GM18520 (cell line): ENCODE results near the gene CIROP.

Experiments
- ATAC-seq: cut with Tn5 transposase; IDR thresholded peaks from one replicate; pipeline ENCODE4 v1.9.1; 2021; ENCODE audit not compliant: unreplicated experiment

CIROP gene

GRCh38 chr14:23130871-23131270, 26.1 kb upstream of the CIROP start:
- ATAC-seq, result no peak

GRCh38 chr14:23129759-23130316, 25.0 kb upstream of the CIROP start:
- no peak for ATAC-seq

GRCh38 chr14:23128969-23129758, 24.4 kb upstream of the CIROP start:
- no peak for ATAC-seq

- no peak for ATAC-seq
These were observed 23.1 kb upstream of the CIROP start for GRCh38 chr14:23127861-23128260.

- ATAC-seq, result no peak
These were observed 21.9 kb upstream of the CIROP start for GRCh38 chr14:23126548-23127278.

GRCh38 chr14:23125933-23126524, 21.2 kb upstream of the CIROP start:
- ATAC-seq, result no peak

GRCh38 chr14:23125011-23125410, 20.2 kb upstream of the CIROP start:
- ATAC-seq, result no peak

GRCh38 chr14:23124337-23124954, 19.7 kb upstream of the CIROP start:
- ATAC-seq, result no peak

GRCh38 chr14:23123419-23123818, 18.6 kb upstream of the CIROP start:
- no peak for ATAC-seq

- no peak for ATAC-seq
These were observed 17.3 kb upstream of the CIROP start for GRCh38 chr14:23122086-23122485.

GRCh38 chr14:23121361-23121771, 16.6 kb upstream of the CIROP start:
- ATAC-seq, result no peak

GRCh38 chr14:23120541-23121251, 15.9 kb upstream of the CIROP start:
- peak; percentile 66 for ATAC-seq

- ATAC-seq, result no peak
These were observed 14.9 kb upstream of the CIROP start for GRCh38 chr14:23119363-23120327.

GRCh38 chr14:23118506-23119362, 13.9 kb upstream of the CIROP start, which contains the start of gene CEBPE:
TSS of gene CEBPE (minus strand) at chr14:23119255. CDS start at chr14:23119091, 164 bp downstream.
- ATAC-seq, result no peak

GRCh38 chr14:23117371-23118020, 12.7 kb upstream of the CIROP start:
- ATAC-seq, result no peak

GRCh38 chr14:23115918-23116317, 11.1 kb upstream of the CIROP start:
- no peak for ATAC-seq

- ATAC-seq, result no peak
These were observed 10.4 kb upstream of the CIROP start for GRCh38 chr14:23115039-23115731.
